ENCODE results near the gene SPATA18. TPM values are rescaled to one million over a fixed set of nuclear protein-coding genes. Genes with fewer than 3 reads are reported as not detected.
"Not testable (repeated sequence)": the region's sequence is repeated elsewhere in the genome, so short reads cannot be mapped to it uniquely, and the experiment has no call there.

Gene SPATA18
- total and polyA plus RNA-seq, 4 donors, result 6.6 to 56.5 (median 22.5) TPM

DNA sequence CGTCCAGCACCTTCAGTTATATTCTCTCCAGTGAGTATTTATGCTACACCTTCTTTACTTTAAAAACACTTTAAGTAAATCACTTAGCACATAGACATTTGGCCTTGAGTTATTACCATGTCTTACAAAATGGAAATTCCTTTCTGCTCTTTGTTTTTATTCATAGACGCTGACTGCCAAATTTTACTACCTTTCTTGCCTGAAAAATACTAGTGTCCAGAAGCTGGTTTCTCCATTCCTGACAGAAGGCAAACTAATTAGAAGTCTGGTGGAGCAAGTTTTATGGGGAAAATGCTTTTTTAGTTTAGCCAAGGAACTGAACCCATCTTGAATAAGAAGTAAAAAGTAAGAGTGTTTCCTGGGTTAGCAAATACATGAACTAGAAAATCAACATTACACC lies 65.5 kb downstream of the SPATA18 start:
- WGBS, 2 donors, result 77 to 87% methylated on average over 2 of the region's 2 CpGs
- TF ChIP-seq, protein P1, sequence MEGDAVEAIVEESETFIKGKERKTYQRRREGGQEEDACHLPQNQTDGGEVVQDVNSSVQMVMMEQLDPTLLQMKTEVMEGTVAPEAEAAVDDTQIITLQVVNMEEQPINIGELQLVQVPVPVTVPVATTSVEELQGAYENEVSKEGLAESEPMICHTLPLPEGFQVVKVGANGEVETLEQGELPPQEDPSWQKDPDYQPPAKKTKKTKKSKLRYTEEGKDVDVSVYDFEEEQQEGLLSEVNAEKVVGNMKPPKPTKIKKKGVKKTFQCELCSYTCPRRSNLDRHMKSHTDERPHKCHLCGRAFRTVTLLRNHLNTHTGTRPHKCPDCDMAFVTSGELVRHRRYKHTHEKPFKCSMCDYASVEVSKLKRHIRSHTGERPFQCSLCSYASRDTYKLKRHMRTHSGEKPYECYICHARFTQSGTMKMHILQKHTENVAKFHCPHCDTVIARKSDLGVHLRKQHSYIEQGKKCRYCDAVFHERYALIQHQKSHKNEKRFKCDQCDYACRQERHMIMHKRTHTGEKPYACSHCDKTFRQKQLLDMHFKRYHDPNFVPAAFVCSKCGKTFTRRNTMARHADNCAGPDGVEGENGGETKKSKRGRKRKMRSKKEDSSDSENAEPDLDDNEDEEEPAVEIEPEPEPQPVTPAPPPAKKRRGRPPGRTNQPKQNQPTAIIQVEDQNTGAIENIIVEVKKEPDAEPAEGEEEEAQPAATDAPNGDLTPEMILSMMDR (IDR thresholded peaks at IDR 0.05; ENCODE audit: control extremely low read depth, extremely low read depth), result no peak
- H3K27ac ChIP-seq (ENCODE audit: low read depth in 1 of 2, low read length in 1 of 2), result no peak overlapping the region
- DNase-seq (no peak), ATAC-seq (ENCODE audit: insufficient read depth, low FRiP score) (no peak)
- no peaks in the 10 kb centered on the region for H3K9me3 ChIP-seq (ENCODE audit: control insufficient read depth in 4 of 4, insufficient read depth in 3 of 4, low read length in 3 of 4)
- H3K27me3 ChIP-seq (ENCODE audit: control insufficient read depth in 3 of 3, insufficient read depth in 3 of 3, low read length in 2 of 3), result no peaks in the 10 kb centered on the region
- no peaks in the 10 kb centered on the region for H3K36me3 ChIP-seq (ENCODE audit: control insufficient read depth in 4 of 4, insufficient read depth in 4 of 4, low read length in 4 of 4)
- H3K4me1 ChIP-seq (ENCODE audit: control insufficient read depth in 5 of 5, insufficient read depth in 5 of 5, low read length in 5 of 5), result no peaks in the 10 kb centered on the region
- H3K9ac ChIP-seq (ENCODE audit: insufficient read depth in 1 of 2, low read length in 2 of 2), result no peak overlapping the region
- no peak overlapping the region for H3K4me3 ChIP-seq

DNA sequence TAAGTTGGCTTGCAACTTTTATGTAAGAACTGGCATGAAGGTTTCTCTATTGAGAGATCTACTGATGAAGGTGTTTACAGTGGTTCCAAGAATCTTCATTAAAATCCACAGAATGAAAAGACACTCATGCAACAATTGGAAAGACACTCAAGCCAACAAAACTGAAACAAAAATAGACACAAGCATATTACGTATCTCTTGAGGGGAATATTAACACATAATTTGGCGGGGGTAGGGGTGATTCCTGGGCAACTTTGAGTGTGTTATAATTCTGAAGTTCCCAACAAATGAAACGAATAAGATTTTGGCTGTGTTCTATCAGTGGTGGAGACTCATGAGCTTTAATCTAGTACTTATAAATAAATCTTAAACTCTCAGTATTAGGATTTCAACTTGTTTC lies 75.1 kb downstream of the SPATA18 start:
- TF ChIP-seq, protein P1 (IDR thresholded peaks at IDR 0.05; ENCODE audit: control extremely low read depth, extremely low read depth), result no peak
- Histone ChIP-seq H3K27me3 (ENCODE audit: control insufficient read depth in 3 of 3, insufficient read depth in 3 of 3, low read length in 2 of 3) (no peaks in the 10 kb centered on the region), H3K4me3 (no peak overlapping the region), H3K4me1 (ENCODE audit: control insufficient read depth in 5 of 5, insufficient read depth in 5 of 5, low read length in 5 of 5) (no peaks in the 10 kb centered on the region), H3K27ac (ENCODE audit: low read depth in 1 of 2, low read length in 1 of 2) (no peak overlapping the region), H3K36me3 (ENCODE audit: control insufficient read depth in 4 of 4, insufficient read depth in 4 of 4, low read length in 4 of 4) (no peaks in the 10 kb centered on the region), H3K9me3 (ENCODE audit: control insufficient read depth in 4 of 4, insufficient read depth in 3 of 4, low read length in 3 of 4) (peaks cover 0 to 4% (median 0%) of the 10 kb centered on the region in 4 donors), H3K9ac (ENCODE audit: insufficient read depth in 1 of 2, low read length in 2 of 2) (no peak overlapping the region)
- no peak for ATAC-seq (ENCODE audit: insufficient read depth, low FRiP score)
- no peak for DNase-seq
- 72 to 82% methylated on average over 3 of the region's 3 CpGs for WGBS, 2 donors

DNA sequence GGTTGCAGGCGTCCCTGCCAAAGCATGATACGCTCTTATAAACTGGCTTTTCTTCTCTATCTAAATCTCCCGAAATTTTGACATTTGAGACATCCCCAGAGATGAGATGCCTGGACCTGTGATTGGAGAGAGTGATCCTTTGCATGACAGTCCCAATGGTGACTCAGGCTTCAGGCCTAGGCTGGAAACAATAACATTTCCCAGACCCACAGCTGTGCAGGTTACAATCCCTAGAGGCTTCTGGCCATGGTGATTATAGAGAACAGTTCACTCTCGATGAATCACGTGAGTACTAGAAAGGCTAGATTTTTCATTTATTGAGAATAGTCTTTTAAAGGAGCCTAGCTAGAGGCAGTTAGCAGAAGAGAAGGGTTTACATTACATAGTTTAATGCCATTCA lies 75.9 kb downstream of the SPATA18 start:
- Histone ChIP-seq H3K9me3 (ENCODE audit: control insufficient read depth in 4 of 4, insufficient read depth in 3 of 4, low read length in 3 of 4) (peaks cover 0 to 4% (median 0%) of the 10 kb centered on the region in 4 donors), H3K4me3 (no peak overlapping the region), H3K4me1 (ENCODE audit: control insufficient read depth in 5 of 5, insufficient read depth in 5 of 5, low read length in 5 of 5) (no peaks in the 10 kb centered on the region), H3K9ac (ENCODE audit: insufficient read depth in 1 of 2, low read length in 2 of 2) (no peak overlapping the region), H3K27me3 (ENCODE audit: control insufficient read depth in 3 of 3, insufficient read depth in 3 of 3, low read length in 2 of 3) (no peaks in the 10 kb centered on the region), H3K27ac (ENCODE audit: low read depth in 1 of 2, low read length in 1 of 2) (no peak overlapping the region), H3K36me3 (ENCODE audit: control insufficient read depth in 4 of 4, insufficient read depth in 4 of 4, low read length in 4 of 4) (no peaks in the 10 kb centered on the region)
- DNase-seq (no peak), ATAC-seq (ENCODE audit: insufficient read depth, low FRiP score) (no peak)
- TF ChIP-seq, protein P1 (IDR thresholded peaks at IDR 0.05; ENCODE audit: control extremely low read depth, extremely low read depth), result no peak
- 86 to 89% methylated on average over 5 of the region's 5 CpGs for WGBS, 2 donors

DNA sequence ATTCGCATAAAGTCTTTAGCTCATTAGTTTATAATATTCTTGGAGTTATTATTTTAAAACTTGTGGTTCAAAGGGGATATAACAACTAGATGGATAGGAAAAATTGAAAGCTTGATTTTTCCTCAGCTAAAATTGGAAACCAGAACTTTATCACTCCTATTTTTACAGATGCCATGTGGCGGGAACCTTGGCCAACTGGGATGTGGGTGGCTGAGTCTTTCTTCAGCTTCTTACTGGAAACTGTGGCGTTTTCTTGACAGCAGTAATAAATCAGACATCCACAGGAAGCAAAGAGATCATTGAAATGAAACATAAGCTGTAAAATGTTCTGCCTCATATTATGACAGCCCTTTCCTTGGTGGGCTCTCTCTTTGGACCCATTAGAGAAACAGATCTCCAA lies 84.1 kb downstream of the SPATA18 start:
- 64 to 67% methylated on average over 3 of the region's 3 CpGs for WGBS, 2 donors

DNA sequence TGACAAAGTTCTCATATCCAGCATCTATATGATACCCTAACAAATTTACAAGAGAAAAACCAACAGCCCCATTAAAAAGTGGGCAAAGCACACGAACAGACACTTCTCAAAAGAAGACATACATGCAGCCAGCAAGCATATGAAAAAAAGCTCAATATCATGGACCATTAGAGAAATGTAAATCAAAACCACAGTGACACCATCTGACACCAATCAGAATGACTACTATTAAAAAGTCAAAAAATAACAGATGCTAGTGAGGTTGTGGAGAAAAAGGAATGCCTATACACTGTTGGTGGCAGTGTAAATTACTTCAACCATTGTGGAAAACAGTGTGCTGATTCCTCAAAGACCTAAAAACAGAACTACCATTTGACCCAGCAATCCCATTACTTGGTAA lies 86.0 kb downstream of the SPATA18 start:
- not testable (repeated sequence) for H3K4me1 ChIP-seq (ENCODE audit: control insufficient read depth in 5 of 5, insufficient read depth in 5 of 5, low read length in 5 of 5); H3K9me3 ChIP-seq (ENCODE audit: control insufficient read depth in 4 of 4, insufficient read depth in 3 of 4, low read length in 3 of 4); H3K27me3 ChIP-seq (ENCODE audit: control insufficient read depth in 3 of 3, insufficient read depth in 3 of 3, low read length in 2 of 3); H3K27ac ChIP-seq (ENCODE audit: low read depth in 1 of 2, low read length in 1 of 2); DNase-seq; ATAC-seq (ENCODE audit: insufficient read depth, low FRiP score); H3K36me3 ChIP-seq (ENCODE audit: control insufficient read depth in 4 of 4, insufficient read depth in 4 of 4, low read length in 4 of 4); H3K9ac ChIP-seq (ENCODE audit: insufficient read depth in 1 of 2, low read length in 2 of 2); H3K4me3 ChIP-seq
- WGBS, 2 donors, result 0 to 23% methylated on average over 1 of the region's 1 CpG

More for the DNA sequence above, 84.1 kb downstream of the SPATA18 start:
- no peaks in the 10 kb centered on the region for H3K27me3 ChIP-seq (ENCODE audit: control insufficient read depth in 3 of 3, insufficient read depth in 3 of 3, low read length in 2 of 3)
- no peak overlapping the region for H3K4me3 ChIP-seq
- H3K27ac ChIP-seq (ENCODE audit: low read depth in 1 of 2, low read length in 1 of 2), result no peak overlapping the region
- peaks cover 0 to 2% (median under 1%) of the 10 kb centered on the region in 4 donors for H3K9me3 ChIP-seq (ENCODE audit: control insufficient read depth in 4 of 4, insufficient read depth in 3 of 4, low read length in 3 of 4)
- H3K4me1 ChIP-seq (ENCODE audit: control insufficient read depth in 5 of 5, insufficient read depth in 5 of 5, low read length in 5 of 5), result no peaks in the 10 kb centered on the region
- ATAC-seq (ENCODE audit: insufficient read depth, low FRiP score) (no peak), DNase-seq (no peak)
- no peaks in the 10 kb centered on the region for H3K36me3 ChIP-seq (ENCODE audit: control insufficient read depth in 4 of 4, insufficient read depth in 4 of 4, low read length in 4 of 4)
- no peak overlapping the region for H3K9ac ChIP-seq (ENCODE audit: insufficient read depth in 1 of 2, low read length in 2 of 2)
- TF ChIP-seq, protein P1 (IDR thresholded peaks at IDR 0.05; ENCODE audit: control extremely low read depth, extremely low read depth), result no peak
